Vagina (tissue), 2 donors: ENCODE results near the gene PAPPA.

Source experiments
- POLR2A ChIP-seq, 2 donors: fragments of 450-650 bp; IDR thresholded peaks; one replicate each; pipeline ENCODE4 v1.6.1; 2017; ENCODE audit warnings: antibody characterized with exemption in 2 of 2, mild to moderate bottlenecking in 2 of 2, moderate library complexity in 2 of 2
- POLR2AphosphoS5 ChIP-seq, 2 donors: sonication (generic); formaldehyde crosslinking; IDR thresholded peaks; one replicate each; pipeline ENCODE4 v1.9.0; 2017; ENCODE audit warnings: antibody characterized with exemption in 2 of 2, mild to moderate bottlenecking in 2 of 2, low read depth in 1 of 2; ENCODE audit not compliant: insufficient read depth in 1 of 2
- TF ChIP-seq, protein P1 (sequence below), 3 experiments: fragments of 450-650 bp in 2 of 3; fragments of 200-600 bp in 1 of 3; sonication (generic) in 1 of 3; IDR thresholded peaks; one replicate each; pipeline ENCODE4 v1.5.1; 2017 to 2019; ENCODE audit warnings: antibody characterized with exemption in 3 of 3, mild to moderate bottlenecking in 2 of 3, moderate library complexity in 2 of 3

DNA sequence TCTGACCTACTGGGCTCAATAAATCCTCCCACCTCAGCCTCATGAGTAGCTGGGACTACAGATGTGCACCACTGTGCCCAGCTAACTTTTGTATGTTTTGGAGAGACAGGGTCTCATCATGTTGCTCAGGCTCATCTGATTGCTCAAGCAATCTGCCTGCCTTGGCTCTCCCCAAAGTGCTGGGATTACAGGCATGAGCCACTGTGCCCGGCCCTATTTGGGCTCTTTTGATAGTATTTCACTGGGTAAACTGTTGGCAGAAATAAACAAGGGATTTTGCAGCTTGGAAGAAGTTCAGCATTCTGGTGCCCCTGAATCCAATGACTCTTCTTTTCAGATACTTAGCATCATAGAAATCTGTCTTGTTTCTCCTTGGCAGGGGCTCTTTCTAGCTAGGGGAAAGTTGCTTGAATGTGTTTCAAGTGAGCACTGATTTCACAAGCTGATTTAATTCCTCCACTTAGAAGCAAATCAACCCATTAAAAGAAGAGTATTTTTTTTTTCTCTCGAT, 146.8 kb downstream of the PAPPA start:
- TF ChIP-seq, protein P1, sequence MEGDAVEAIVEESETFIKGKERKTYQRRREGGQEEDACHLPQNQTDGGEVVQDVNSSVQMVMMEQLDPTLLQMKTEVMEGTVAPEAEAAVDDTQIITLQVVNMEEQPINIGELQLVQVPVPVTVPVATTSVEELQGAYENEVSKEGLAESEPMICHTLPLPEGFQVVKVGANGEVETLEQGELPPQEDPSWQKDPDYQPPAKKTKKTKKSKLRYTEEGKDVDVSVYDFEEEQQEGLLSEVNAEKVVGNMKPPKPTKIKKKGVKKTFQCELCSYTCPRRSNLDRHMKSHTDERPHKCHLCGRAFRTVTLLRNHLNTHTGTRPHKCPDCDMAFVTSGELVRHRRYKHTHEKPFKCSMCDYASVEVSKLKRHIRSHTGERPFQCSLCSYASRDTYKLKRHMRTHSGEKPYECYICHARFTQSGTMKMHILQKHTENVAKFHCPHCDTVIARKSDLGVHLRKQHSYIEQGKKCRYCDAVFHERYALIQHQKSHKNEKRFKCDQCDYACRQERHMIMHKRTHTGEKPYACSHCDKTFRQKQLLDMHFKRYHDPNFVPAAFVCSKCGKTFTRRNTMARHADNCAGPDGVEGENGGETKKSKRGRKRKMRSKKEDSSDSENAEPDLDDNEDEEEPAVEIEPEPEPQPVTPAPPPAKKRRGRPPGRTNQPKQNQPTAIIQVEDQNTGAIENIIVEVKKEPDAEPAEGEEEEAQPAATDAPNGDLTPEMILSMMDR (IDR thresholded peaks at IDR 0.05) = no peak
- TF ChIP-seq POLR2A (IDR thresholded peaks at IDR 0.05) = no peak
- no peak for TF ChIP-seq POLR2AphosphoS5 (IDR thresholded peaks at IDR 0.05; ENCODE audit: insufficient read depth in 1 of 2, low read depth in 1 of 2)
